Measurements from ENCODE around the gene UPK3BL1. TPM values are rescaled to one million over a fixed set of nuclear protein-coding genes. Genes with fewer than 3 reads are reported as not detected.
"Not testable (repeated sequence)": the region's sequence is repeated elsewhere in the genome, so short reads cannot be mapped to it uniquely, and the experiment has no call there.

UPK3BL1 gene
- total RNA-seq, 1 experiment from 2014 or later, result 13.7 TPM

DNA sequence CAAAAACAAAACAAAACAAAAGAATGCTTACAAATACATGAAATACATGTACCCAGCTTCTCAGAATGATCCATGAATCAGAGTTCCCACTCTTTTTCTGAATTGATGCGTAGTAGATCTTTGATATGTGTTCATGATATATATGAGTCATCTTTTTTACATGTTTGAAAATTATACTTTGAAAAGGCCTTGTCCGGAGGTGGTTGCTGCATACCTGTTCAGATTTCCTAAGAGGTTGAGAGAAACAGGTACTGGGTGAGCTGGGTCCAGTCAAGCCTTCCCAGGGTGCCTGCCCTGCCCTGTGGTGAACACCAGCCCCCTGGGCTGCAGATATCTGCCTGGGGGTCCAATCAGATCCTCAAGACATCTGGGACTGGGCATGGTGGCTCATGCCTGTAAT is 33.0 kb upstream of the UPK3BL1 start:
- H3K36me3 Mint-ChIP-seq (ENCODE audit: insufficient read depth, unreplicated experiment); CTCF ChIA-PET; DNase-seq; H3K4me1 ChIP-seq; BruUV-seq (replicated peaks); intact Hi-C loops (cut with micrococcal nuclease; ENCODE audit: unreplicated experiment); H3K27me3 Mint-ChIP-seq (ENCODE audit: insufficient read depth, unreplicated experiment); H3K4me1 Mint-ChIP-seq (ENCODE audit: low read depth, unreplicated experiment); H3K4me3 ChIP-seq (ENCODE audit: low read depth, low read length); H3K36me3 ChIP-seq (ENCODE audit: control insufficient read depth, insufficient read depth, low read length); H3K27me3 ChIP-seq (replicated peaks; ENCODE audit: control insufficient read depth, insufficient read depth, low read length); POLR2A ChIA-PET; H3K27ac Mint-ChIP-seq (ENCODE audit: unreplicated experiment); H3K4me3 Mint-ChIP-seq (ENCODE audit: unreplicated experiment); H3K9me3 ChIP-seq; H3K9me3 Mint-ChIP-seq (ENCODE audit: unreplicated experiment): not testable (repeated sequence)

GRCh38 chr7:102673447-102674067 is 31.0 kb upstream of the UPK3BL1 start:
- DNase-seq; H3K27me3 Mint-ChIP-seq (ENCODE audit: insufficient read depth, unreplicated experiment); H3K9me3 ChIP-seq; H3K4me3 Mint-ChIP-seq (ENCODE audit: unreplicated experiment); H3K4me1 Mint-ChIP-seq (ENCODE audit: low read depth, unreplicated experiment); intact Hi-C loops (cut with micrococcal nuclease; ENCODE audit: unreplicated experiment); H3K9me3 Mint-ChIP-seq (ENCODE audit: unreplicated experiment); H3K4me3 ChIP-seq (ENCODE audit: low read depth, low read length); H3K36me3 Mint-ChIP-seq (ENCODE audit: insufficient read depth, unreplicated experiment); POLR2A ChIA-PET; BruUV-seq (replicated peaks); CTCF ChIA-PET; H3K27ac Mint-ChIP-seq (ENCODE audit: unreplicated experiment); H3K36me3 ChIP-seq (ENCODE audit: control insufficient read depth, insufficient read depth, low read length); H3K27me3 ChIP-seq (replicated peaks; ENCODE audit: control insufficient read depth, insufficient read depth, low read length); H3K4me1 ChIP-seq: not testable (repeated sequence)

DNA sequence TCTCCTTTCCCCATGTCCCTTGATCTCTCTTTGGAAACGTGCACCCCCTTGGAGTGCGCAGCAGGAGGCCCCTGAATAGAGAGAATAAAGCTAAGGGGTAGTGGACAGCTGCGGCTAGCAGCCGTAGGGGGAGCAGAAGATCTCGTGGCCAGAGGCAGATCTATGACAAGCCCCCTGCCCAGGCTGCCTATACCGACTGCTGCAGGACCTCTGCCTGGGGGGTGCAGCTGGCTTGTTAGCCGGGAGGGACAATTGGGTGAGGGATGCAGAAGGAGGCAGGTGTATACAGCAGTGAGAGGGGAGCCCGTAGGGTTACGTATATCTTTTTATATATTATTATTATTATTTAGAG is 29.3 kb upstream of the UPK3BL1 start:
- BruUV-seq (replicated peaks); H3K27ac Mint-ChIP-seq (ENCODE audit: unreplicated experiment); H3K9me3 ChIP-seq; H3K36me3 Mint-ChIP-seq (ENCODE audit: insufficient read depth, unreplicated experiment); H3K27me3 ChIP-seq (replicated peaks; ENCODE audit: control insufficient read depth, insufficient read depth, low read length); H3K4me1 Mint-ChIP-seq (ENCODE audit: low read depth, unreplicated experiment); POLR2A ChIA-PET; H3K36me3 ChIP-seq (ENCODE audit: control insufficient read depth, insufficient read depth, low read length); DNase-seq; H3K4me3 Mint-ChIP-seq (ENCODE audit: unreplicated experiment); H3K9me3 Mint-ChIP-seq (ENCODE audit: unreplicated experiment); CTCF ChIA-PET; intact Hi-C loops (cut with micrococcal nuclease; ENCODE audit: unreplicated experiment); H3K4me1 ChIP-seq; H3K4me3 ChIP-seq (ENCODE audit: low read depth, low read length); H3K27me3 Mint-ChIP-seq (ENCODE audit: insufficient read depth, unreplicated experiment): not testable (repeated sequence)

DNA sequence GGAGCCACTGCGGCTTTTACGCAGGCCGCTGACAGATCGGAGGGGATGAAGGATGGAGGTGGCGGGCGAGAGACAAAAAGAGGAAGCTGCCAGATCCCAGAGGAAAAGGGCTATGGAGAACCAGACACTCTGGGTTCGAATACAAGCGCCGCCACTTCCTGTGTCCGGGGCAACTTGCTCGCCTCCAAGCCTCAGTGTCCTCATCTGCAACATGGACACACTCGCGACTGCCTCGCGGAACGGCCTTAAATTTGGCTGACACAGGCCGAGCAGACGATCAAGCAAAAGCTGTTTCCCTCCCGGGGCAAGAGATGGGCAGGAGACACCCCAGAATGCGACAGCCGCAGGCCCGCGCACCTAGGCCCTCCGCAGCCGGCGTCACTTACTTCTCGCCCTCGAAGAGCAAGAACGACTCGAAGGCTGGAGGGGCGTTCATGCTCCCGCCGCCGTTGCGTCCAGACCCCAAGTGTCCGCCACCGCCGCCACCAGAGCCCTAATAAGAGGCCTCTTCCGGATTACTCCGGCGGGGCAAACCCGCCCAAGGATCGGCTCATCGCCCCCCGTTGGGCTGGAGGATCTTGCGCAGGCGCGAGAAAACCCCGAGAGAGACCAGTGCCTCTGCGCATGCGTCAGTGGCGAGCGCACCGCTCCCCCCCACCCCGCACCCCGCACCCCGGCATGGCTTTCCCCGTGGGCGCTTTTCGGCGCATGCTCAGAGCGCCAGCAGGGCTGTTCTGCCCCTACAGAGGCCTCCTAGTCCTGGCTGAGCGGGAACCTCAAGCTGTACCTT is 28.8 kb upstream of the UPK3BL1 start, which contains the start of gene POLR2J2:
POLR2J2 (minus strand) TSS at position 498 of the 790 bp plus-strand sequence; CDS start at position 436, 62 bp downstream.
- H3K27ac Mint-ChIP-seq (ENCODE audit: unreplicated experiment); intact Hi-C loops (cut with micrococcal nuclease; ENCODE audit: unreplicated experiment); H3K4me1 ChIP-seq; H3K27me3 Mint-ChIP-seq (ENCODE audit: insufficient read depth, unreplicated experiment); H3K27me3 ChIP-seq (replicated peaks; ENCODE audit: control insufficient read depth, insufficient read depth, low read length); H3K4me1 Mint-ChIP-seq (ENCODE audit: low read depth, unreplicated experiment); H3K9me3 ChIP-seq; CTCF ChIA-PET; H3K36me3 Mint-ChIP-seq (ENCODE audit: insufficient read depth, unreplicated experiment); POLR2A ChIA-PET; H3K36me3 ChIP-seq (ENCODE audit: control insufficient read depth, insufficient read depth, low read length); H3K9me3 Mint-ChIP-seq (ENCODE audit: unreplicated experiment); H3K4me3 Mint-ChIP-seq (ENCODE audit: unreplicated experiment): not testable (repeated sequence)
- peak within 1 kb of the TSS; percentile 37 for H3K4me3 ChIP-seq (ENCODE audit: low read depth, low read length)
- peak in 1 of 2 experiments; percentile 19 for DNase-seq
- BruUV-seq (replicated peaks), result TSS peak; percentile 64

DNA sequence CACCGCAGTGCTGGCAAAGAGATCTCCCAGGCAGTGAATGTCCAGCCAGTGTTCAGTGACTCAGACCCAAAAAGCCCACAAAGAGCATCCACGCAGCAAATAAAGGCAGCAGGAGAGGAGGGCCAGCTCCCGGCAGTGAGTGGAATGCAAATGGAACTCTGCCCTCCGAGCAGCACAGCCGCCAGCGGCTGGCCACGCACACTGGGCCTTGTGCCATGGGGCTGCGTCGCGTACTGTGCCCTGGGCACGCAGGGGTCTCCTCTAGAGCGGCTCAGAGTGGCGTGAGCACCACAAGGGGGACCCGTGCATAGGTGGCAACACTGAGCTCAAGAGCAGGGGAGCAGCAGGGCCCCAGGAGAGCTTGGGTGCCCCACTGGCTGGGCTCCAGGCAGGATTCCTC is 24.9 kb upstream of the UPK3BL1 start:
- H3K36me3 ChIP-seq (ENCODE audit: control insufficient read depth, insufficient read depth, low read length); H3K9me3 ChIP-seq; H3K27ac Mint-ChIP-seq (ENCODE audit: unreplicated experiment); H3K4me3 ChIP-seq (ENCODE audit: low read depth, low read length); H3K9me3 Mint-ChIP-seq (ENCODE audit: unreplicated experiment); H3K4me1 Mint-ChIP-seq (ENCODE audit: low read depth, unreplicated experiment); POLR2A ChIA-PET; DNase-seq; H3K4me1 ChIP-seq; H3K36me3 Mint-ChIP-seq (ENCODE audit: insufficient read depth, unreplicated experiment); H3K27me3 ChIP-seq (replicated peaks; ENCODE audit: control insufficient read depth, insufficient read depth, low read length); BruUV-seq (replicated peaks); intact Hi-C loops (cut with micrococcal nuclease; ENCODE audit: unreplicated experiment); H3K4me3 Mint-ChIP-seq (ENCODE audit: unreplicated experiment); CTCF ChIA-PET; H3K27me3 Mint-ChIP-seq (ENCODE audit: insufficient read depth, unreplicated experiment): not testable (repeated sequence)

- CTCF ChIA-PET; intact Hi-C loops (cut with micrococcal nuclease; ENCODE audit: unreplicated experiment): not testable (repeated sequence)
Measured at GRCh38 chr7:102666850-102667249, 24.3 kb upstream of the UPK3BL1 start.

DNA sequence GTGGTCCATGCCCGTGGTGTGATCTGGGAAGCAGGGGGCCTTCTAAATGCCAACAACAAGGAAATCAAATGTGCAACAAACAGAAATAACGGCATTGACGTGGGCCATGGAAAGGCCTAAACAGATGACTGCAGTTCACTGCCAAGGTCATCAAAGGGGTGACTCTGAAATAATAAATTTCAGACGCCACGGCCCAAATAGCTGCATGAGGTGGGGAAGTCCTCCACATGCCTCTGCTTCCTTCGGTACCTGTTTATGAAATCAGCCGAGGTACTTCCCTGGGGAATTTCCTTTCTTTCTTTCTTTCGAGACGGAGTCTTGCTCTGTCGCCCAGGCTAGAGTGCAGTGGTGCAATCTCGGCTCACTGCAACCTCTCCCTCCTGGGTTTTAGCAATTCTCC is 22.2 kb upstream of the UPK3BL1 start:
- H3K4me1 Mint-ChIP-seq (ENCODE audit: low read depth, unreplicated experiment), result not testable (repeated sequence)

More at GRCh38 chr7:102666850-102667249, 24.3 kb upstream of the UPK3BL1 start:
- H3K27ac Mint-ChIP-seq (ENCODE audit: unreplicated experiment); H3K4me1 Mint-ChIP-seq (ENCODE audit: low read depth, unreplicated experiment); POLR2A ChIA-PET; H3K4me3 Mint-ChIP-seq (ENCODE audit: unreplicated experiment); H3K27me3 Mint-ChIP-seq (ENCODE audit: insufficient read depth, unreplicated experiment); H3K9me3 ChIP-seq; H3K9me3 Mint-ChIP-seq (ENCODE audit: unreplicated experiment); BruUV-seq (replicated peaks); H3K36me3 ChIP-seq (ENCODE audit: control insufficient read depth, insufficient read depth, low read length); DNase-seq; H3K4me3 ChIP-seq (ENCODE audit: low read depth, low read length); H3K36me3 Mint-ChIP-seq (ENCODE audit: insufficient read depth, unreplicated experiment); H3K27me3 ChIP-seq (replicated peaks; ENCODE audit: control insufficient read depth, insufficient read depth, low read length); H3K4me1 ChIP-seq: not testable (repeated sequence)

More for the DNA sequence above, 22.2 kb upstream of the UPK3BL1 start:
- H3K36me3 Mint-ChIP-seq (ENCODE audit: insufficient read depth, unreplicated experiment); H3K36me3 ChIP-seq (ENCODE audit: control insufficient read depth, insufficient read depth, low read length); H3K9me3 ChIP-seq; H3K27me3 ChIP-seq (replicated peaks; ENCODE audit: control insufficient read depth, insufficient read depth, low read length); H3K27me3 Mint-ChIP-seq (ENCODE audit: insufficient read depth, unreplicated experiment); H3K9me3 Mint-ChIP-seq (ENCODE audit: unreplicated experiment); BruUV-seq (replicated peaks); CTCF ChIA-PET; POLR2A ChIA-PET; DNase-seq; H3K4me1 ChIP-seq; H3K4me3 Mint-ChIP-seq (ENCODE audit: unreplicated experiment); intact Hi-C loops (cut with micrococcal nuclease; ENCODE audit: unreplicated experiment); H3K4me3 ChIP-seq (ENCODE audit: low read depth, low read length); H3K27ac Mint-ChIP-seq (ENCODE audit: unreplicated experiment): not testable (repeated sequence)

All from Caco-2 (cell line).